NK-92 treated with Interleukin-12 subunit alpha and Interleukin-12 subunit beta, amount 100 ng/mL, for 24 hours (cell line): Measurements from ENCODE around the gene MUC5B.
"Not testable (repeated sequence)": the region's sequence is repeated elsewhere in the genome, so short reads cannot be mapped to it uniquely, and the experiment has no call there.

Experiments
- DNase-seq: peaks from one replicate; lab custom pipeline; 2025; lab: John Stamatoyannopoulos, UW

Gene MUC5B

DNA sequence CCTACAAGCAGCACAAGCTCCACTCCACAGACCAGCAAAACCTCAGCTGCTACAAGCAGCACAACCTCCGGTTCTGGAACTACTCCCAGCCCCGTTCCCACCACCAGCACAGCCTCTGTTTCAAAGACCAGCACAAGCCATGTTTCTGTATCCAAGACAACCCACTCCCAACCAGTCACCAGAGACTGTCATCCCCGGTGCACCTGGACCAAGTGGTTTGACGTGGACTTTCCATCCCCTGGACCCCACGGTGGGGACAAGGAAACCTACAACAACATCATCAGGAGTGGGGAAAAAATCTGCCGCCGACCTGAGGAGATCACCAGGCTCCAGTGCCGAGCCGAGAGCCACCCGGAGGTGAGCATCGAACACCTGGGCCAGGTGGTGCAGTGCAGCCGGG is 33.0 kb upstream of the MUC5B start:
- not testable (repeated sequence) for DNase-seq

DNA sequence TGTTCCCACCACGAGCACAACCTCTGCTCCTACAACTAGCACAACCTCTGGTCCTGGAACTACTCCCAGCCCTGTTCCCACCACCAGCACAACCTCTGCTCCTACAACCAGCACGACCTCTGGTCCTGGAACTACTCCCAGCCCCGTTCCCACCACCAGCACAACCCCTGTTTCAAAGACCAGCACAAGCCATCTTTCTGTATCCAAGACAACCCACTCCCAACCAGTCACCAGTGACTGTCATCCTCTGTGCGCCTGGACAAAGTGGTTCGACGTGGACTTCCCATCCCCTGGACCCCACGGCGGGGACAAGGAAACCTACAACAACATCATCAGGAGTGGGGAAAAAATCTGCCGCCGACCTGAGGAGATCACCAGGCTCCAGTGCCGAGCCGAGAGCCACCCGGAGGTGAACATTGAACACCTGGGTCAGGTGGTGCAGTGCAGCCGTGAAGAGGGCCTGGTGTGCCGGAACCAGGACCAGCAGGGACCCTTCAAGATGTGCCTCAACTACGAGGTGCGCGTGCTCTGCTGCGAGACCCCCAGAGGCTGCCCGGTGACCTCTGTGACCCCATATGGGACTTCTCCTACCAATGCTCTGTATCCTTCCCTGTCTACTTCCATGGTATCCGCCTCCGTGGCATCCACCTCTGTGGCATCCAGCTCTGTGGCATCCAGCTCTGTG is 30.9 kb upstream of the MUC5B start:
- DNase-seq: not testable (repeated sequence)

DNA sequence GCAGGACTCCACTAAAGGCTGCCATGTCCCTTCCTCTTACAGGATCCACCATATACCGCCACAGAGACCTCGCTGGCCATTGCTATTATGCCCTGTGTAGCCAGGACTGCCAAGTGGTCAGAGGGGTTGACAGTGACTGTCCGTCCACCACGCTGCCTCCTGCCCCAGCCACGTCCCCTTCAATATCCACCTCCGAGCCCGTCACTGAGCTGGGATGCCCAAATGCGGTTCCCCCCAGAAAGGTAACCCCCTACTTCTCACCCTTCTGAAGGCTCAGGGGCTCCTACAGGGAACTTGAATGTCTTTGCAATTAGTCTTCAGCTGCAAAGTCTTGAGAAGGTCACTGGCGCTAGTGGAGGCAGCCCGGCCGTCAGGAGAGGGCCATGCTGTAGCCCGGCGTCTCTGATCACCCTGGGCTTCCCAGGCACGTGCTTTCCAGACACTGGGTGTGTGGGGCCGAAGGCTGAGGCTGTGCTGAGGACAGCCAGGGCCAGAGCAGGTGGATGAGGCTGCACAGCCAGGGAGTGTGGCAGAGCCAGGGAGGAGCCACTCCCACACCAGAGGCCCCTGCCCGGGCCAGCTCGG is 30.0 kb upstream of the MUC5B start:
- DNase-seq: no peak

DNA sequence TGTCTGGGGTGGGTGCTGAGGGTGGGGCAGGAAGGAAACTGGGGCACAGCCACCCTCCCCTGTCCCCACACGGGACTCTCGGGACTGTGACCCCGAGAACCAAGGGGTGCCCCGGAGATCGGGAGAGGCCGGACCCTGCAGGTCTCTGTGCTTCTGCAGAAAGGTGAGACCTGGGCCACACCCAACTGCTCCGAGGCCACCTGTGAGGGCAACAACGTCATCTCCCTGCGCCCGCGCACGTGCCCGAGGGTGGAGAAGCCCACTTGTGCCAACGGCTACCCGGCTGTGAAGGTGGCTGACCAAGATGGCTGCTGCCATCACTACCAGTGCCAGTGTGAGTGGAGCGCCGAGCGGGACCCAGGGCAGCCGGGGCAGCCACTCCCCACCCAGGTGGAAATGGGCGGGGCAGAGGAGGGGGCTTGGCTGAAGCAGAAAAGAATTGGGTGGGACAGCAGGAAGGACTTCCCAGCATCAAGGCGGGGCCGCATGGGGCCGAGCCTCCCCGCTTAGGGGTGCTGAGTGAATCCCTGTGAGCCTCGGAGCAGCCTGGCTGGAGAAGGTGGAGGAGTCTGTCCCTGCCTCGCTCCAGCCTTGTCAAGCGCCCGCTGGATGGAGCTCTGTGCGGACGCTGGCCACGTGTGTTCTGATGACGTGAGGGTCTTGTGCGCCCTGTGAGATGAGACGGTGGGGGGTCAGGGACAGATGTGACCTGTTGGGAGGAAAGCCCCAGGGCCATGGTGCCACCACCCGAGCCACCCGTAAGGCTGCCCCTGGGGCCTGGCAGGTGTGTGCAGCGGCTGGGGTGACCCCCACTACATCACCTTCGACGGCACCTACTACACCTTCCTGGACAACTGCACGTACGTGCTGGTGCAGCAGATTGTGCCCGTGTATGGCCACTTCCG is 29.3 kb upstream of the MUC5B start:
- DNase-seq: no peak

DNA sequence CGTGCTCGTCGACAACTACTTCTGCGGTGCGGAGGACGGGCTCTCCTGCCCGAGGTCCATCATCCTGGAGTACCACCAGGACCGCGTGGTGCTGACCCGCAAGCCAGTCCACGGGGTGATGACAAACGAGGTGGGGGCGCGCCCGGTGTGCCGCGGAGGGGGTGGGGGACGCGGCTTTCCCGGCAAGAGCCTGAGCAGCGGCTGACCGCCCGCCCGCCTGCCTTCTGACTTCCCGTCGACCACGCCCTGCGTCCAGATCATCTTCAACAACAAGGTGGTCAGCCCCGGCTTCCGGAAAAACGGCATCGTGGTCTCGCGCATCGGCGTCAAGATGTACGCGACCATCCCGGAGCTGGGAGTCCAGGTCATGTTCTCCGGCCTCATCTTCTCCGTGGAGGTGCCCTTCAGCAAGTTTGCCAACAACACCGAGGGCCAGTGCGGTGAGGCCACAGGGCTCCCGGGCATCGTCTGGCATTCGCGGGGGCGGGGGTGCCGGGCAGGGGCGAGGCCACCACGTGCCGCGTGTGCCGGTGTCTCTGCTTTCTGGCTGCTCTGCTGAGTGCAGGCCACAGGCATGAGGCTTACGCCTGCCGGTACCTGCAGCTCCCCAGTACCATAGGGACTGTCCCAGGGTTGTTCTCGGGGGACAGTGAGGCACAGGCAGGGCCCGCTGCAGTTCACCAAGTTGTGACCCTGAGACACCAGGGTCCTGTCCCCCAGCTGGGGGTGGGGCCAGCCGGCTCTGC is 28.5 kb upstream of the MUC5B start:
- DNase-seq: no peak

DNA sequence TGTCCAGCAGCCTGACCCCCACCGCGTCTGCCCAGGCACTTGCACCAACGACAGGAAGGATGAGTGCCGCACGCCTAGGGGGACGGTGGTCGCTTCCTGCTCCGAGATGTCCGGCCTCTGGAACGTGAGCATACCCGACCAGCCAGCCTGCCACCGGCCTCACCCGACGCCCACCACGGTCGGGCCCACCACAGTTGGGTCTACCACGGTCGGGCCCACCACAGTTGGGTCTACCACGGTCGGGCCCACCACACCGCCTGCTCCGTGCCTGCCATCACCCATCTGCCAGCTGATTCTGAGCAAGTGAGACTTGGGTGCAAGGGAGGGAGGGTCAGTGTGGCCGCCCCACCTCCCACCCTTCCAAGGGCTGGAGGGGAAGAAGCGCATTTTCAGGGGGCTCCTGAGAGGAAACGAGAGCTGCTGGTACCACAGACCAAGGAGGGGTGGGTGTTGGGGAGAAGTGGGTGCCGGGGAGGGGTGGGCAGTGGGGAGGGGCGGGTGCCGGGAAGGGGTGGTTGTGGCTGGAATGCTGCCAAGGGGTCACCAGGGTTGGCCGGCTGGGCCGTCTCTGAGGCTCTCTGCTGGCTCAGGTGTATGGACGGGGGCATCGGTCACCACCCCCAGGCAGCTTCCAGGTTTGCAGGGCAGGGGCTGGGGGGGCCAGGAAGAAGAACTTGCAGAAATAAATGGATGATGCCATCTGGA is 27.7 kb upstream of the MUC5B start:
- no peak for DNase-seq

DNA sequence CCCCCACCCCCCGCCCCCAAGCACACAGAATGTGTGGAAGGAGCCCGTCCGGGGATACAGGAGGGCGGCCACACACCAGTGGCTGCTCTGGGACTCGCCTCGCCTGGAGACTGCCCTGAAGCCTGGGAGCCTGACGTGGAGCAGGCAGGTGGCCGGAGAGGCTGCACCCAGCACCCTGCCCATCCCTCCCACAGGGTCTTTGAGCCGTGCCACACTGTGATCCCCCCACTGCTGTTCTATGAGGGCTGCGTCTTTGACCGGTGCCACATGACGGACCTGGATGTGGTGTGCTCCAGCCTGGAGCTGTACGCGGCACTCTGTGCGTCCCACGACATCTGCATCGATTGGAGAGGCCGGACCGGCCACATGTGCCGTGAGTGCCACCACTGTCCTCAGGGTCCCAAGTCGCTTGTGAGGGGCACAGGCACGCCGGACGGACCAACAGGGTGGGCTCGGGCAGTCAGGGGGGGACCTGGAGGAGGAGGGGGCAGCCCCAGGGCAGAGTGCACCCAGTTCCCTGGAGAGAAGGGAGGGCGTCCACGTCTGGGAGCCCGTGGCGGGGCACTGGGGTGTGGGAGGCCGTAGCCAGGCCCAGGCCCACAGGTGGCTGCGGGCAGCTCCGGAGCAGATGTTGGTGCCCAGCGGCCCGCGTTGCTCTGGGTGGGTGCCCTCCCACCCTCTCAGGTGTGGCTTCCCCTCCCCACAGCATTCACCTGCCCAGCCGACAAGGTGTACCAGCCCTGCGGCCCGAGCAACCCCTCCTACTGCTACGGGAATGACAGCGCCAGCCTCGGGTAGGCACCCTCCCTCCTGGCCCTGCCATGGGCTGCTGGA is 27.0 kb upstream of the MUC5B start:
- DNase-seq: no peak

DNA sequence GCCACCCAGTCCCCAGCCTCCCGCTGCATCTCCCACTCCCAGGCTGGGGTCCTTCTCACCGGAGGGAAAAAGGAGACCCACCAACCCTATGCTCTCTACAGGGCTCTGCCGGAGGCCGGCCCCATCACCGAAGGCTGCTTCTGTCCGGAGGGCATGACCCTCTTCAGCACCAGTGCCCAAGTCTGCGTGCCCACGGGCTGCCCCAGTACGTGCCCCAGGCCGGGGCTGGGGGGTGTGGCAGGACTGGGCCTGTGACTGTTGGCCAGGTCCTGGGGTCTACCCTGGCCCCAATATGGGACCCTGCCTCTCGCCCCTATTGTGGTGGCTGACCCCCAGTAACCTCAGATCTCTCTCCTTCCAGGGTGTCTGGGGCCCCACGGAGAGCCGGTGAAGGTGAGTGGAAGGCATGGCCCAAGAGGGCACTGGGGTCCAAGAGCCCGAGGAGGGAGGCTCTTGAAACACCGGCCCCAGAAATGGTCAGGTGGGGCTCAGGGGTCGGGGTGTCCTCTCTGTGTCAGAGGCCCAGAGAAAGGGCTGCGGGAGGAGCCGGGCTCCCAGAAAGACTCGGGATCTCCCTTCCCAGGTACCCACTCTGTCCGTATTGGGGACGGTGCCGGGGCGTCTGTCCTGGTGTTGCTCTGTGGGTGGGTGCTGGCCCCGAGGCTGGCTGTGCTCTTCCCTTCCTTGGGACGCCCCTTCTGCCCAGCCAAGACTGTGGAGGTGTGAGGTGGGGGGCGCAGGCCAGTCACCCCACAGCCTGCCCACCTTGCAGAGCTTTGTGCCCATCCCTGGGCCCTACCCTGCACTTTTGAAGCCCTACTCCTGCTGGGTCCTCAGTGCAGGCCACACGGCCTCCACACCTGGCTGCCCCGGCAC is 26.1 kb upstream of the MUC5B start:
- DNase-seq: no peak

DNA sequence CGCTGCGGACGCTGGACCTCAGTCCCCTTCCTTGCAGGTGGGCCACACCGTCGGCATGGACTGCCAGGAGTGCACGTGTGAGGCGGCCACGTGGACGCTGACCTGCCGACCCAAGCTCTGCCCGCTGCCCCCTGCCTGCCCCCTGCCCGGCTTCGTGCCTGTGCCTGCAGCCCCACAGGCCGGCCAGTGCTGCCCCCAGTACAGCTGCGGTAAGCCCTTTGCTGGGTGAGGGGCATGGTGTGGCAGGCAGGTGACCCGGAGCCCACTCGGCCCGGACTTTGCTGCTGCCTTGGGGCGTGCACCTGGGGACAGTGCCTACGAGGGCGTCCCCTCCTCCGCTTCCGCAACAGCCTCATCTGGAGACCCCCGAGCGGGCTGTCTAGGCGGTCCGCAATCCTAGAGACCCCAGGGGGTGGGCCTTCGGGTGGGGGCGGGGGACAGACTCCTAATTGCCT is 25.4 kb upstream of the MUC5B start:
- DNase-seq: no peak

DNA sequence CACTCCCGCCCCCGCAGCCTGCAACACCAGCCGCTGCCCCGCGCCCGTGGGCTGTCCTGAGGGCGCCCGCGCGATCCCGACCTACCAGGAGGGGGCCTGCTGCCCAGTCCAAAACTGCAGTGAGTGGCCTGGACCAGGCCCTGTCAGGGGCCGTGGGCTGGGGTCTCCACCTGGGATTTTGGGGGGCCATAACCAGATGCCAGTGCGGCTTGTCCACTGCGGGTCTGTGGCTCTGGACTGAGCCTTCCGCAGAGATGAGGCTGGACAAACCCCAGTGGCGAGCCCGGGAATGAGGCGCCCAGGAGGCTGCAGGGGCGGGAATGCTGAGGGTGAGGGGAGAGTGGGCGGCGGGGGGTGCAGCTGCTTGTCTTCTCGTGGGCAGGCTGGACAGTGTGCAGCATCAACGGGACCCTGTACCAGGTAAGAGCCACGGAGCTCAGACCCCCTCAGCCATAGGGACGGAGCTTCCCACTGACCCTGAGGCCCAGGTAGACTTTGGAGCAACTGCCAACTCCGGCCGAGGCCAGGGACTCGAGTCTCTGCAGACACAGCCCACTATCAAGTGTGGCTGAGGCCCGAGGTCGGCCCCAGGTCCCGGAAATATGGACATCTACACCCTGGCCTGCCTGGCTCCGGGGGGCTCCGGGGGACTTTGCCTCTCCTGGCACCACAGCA is 24.8 kb upstream of the MUC5B start:
- DNase-seq: no peak

DNA sequence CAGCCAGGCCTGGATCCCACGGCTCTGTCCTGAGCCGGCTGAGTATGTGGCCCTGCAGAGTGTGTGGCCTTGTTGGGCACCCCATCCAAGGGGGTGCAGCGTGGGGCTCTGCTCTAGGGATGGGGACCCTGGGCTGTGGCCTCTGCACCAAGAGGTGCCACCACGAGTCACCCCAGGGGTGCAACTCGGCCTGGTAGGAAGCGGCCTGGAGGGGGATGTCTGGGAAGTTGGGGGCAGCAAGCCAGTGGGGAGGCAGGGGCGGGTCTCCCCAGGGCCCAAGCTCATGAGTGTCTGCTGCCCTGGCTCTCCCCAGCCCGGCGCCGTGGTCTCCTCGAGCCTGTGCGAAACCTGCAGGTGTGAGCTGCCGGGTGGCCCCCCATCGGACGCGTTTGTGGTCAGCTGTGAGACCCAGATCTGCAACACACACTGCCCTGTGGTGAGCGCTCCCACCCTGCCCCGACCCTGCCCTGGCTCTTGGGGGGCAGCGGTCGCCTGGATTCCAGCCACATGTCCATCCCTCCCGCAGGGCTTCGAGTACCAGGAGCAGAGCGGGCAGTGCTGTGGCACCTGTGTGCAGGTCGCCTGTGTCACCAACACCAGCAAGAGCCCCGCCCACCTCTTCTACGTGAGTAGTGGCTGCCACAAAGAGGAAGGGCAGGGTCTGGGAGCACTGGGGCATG is 24.2 kb upstream of the MUC5B start:
- no peak for DNase-seq

DNA sequence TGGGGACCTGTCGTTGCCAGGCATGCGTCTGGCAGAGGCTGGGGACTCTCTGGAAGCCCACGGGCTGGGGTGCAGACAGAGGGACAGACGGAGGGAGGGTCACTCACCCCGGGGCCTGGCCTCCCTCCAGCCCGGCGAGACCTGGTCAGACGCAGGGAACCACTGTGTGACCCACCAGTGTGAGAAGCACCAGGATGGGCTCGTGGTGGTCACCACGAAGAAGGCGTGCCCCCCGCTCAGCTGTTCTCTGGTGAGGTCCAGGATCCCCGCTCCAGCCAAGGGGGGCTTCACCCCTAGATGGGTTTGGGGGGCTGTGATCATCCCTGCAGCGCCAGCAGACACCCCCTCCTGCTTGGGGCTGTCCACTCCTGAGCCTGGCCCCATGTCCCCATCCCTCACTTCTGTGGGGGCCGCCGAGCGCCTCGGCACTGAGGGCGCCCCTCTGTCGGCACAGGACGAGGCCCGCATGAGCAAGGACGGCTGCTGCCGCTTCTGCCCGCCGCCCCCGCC is 23.6 kb upstream of the MUC5B start:
- DNase-seq: no peak

DNA sequence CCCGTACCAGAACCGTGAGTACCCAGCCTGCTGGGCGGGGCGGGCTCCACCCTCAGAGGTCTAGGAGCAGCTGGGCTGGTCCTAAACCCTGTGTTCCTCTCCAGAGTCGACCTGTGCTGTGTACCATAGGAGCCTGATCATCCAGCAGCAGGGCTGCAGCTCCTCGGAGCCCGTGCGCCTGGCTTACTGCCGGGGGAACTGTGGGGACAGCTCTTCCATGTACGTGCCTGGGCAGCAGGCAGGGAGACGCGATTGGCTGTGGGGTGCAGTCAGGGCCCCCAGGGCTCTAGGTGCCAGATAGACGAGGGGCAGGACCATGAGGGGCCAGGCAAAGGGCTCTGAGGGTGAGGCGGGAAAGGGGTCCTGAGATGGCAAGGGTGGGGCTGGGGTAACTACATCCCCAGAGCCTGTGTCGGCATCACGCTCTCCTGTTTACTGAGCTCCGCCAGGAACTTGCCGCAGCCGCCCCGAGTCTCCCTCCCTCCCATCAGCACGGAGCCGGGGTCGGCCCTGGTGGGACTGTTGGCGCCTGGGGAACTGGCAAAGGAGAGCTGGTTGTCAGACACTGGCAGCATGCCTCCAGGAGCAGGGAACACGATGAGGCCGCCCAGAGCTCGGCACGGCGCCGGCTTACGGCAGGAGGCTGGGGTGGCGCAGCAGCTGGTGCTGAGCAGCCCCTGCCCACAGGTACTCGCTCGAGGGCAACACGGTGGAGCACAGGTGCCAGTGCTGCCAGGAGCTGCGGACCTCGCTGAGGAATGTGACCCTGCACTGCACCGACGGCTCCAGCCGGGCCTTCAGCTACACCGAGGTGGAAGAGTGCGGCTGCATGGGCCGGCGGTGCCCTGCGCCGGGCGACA is 22.9 kb upstream of the MUC5B start:
- no peak for DNase-seq

DNA sequence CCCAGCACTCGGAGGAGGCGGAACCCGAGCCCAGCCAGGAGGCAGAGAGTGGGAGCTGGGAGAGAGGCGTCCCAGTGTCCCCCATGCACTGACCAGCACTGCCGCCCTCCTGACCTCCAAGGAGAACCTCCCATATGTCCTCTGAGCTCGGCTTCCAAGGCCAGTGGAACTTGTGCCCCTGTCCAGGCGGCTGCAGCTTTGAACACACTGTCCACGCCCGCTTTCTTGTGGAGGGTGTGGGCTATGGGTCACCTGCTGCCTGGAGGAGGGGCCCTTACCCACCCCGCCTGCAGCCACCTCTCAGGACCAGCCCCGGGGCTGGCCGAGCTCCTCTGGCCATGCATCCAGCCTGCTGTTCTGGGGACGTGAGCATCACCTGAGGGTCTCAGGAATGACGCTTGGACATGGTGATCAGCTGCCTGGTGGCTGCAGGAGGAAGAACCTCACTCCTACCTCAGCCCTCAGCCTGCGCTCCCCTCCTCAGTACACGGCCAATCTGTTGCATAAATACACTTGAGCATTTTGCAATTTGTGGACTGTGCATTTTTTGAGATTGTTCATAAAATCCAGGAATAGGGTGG is 22.2 kb upstream of the MUC5B start:
- no peak for DNase-seq

DNA sequence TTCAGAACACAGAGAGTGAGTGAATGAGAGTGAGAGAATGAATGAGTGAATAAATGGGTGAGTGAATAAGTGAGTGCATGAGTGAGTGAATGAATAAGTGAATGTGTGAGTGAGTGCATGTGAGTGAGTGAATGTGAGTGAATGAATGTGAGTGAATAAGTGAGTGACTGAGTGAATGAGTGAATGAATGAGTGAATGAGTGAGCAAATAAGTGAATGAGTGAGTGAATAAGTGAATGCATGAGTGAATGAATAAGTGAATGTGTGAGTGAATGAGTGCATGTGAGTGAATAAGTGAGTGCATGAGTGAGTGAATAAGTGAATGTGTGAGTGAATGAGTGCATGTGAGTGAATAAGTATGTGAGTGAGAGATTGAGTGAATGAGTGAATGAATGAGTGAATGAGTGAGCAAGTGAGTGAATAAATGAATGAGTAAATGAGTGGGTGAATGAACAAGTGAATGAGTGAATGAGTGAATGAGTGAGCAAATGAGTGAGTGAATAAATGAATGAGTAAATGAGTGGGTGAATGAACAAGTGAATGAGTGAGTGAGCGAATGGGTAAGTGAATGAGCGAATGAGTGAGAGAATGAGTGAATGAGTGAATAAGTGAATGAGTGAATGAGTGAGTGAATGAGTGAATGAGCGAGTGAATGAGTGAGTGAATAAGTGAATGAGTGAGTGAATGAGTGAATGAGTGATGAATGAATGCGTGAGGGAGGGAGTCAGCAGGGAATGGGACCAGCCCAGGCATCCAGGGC is 21.3 kb upstream of the MUC5B start:
- DNase-seq: no peak

DNA sequence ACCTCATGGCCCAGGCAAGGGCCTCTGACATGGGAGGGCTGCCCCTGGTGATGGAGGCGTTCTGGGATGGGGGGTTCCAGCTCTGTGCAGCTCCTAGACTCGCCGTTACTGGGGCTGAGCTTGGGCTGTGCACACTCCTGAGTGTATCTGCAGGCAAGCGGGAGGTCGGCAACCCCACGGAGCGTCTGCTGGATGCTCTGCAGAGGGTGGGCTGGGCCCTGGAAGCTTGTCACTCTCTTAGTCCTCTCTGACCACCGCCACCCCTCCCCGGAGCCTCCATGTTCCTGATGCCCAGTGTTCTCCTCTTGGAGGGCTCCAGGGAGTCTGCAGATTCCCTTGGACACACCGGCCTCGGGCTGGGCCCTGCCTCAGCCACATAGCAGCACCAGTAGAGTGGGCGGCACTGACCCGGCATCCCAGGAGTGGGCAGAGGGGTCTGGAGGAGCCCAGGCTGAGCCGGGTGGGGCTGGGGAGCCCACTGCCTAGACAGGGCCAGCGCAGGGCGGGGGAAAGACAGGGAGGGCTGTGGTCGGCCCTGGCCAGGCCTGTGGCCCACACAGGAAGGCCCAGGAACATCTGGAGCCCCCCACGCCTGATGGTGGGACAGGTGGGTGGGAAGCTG is 20.6 kb upstream of the MUC5B start:
- no peak for DNase-seq
